OCI-LY1 (cell line): ENCODE results near the gene NEK4.

Experiments used
- H2AFZ ChIP-seq: fragments of 200-600 bp; sonication (generic), shearing (Covaris generic); 2 replicates; pipeline ENCODE4 v1.6.0; 2014; ENCODE audit warnings: antibody characterized with exemption, mild to moderate bottlenecking, low read length
- H3F3A ChIP-seq: fragments of 200-600 bp; sonication (generic), shearing (Covaris generic); 2 replicates; pipeline ENCODE4 v1.6.0; 2014; ENCODE audit warnings: mild to moderate bottlenecking, antibody characterized with exemption, low read length, moderate library complexity; ENCODE audit not compliant: insufficient read depth
- H3K27ac ChIP-seq: fragments of 200-600 bp; sonication (generic); 2 replicates; pipeline ENCODE4 v1.5.1; 2014; ENCODE audit warnings: low read length, mixed run types, mild to moderate bottlenecking, low read depth; ENCODE audit not compliant: poor library complexity, severe bottlenecking
- H3K27me3 ChIP-seq: fragments of 200-600 bp; sonication (generic); 2 replicates; pipeline ENCODE4 v1.6.0; 2014; ENCODE audit warnings: antibody characterized with exemption, mild to moderate bottlenecking, low read length, moderate library complexity; ENCODE audit not compliant: insufficient read depth
- H3K36me3 ChIP-seq: fragments of 200-600 bp; sonication (generic); 2 replicates; pipeline ENCODE4 v1.6.1; 2014; ENCODE audit warnings: mild to moderate bottlenecking, antibody characterized with exemption, low read length, moderate library complexity, mixed read lengths; ENCODE audit not compliant: insufficient read depth
- H3K4me1 ChIP-seq: fragments of 200-600 bp; sonication (generic); 2 replicates; pipeline ENCODE4 v1.5.1; 2014; ENCODE audit warnings: mild to moderate bottlenecking, low read length, moderate library complexity; ENCODE audit not compliant: insufficient read depth, severe bottlenecking
- H3K4me2 ChIP-seq: fragments of 200-600 bp; sonication (generic), shearing (Covaris generic); 2 replicates; pipeline ENCODE4 v1.6.1; 2014; ENCODE audit warnings: low read length
- H3K4me3 ChIP-seq: fragments of 200-600 bp; sonication (generic); 2 replicates; pipeline ENCODE4 v1.5.1; 2014; ENCODE audit warnings: low read length, low read depth, mild to moderate bottlenecking, mixed read lengths; ENCODE audit not compliant: poor library complexity, severe bottlenecking
- H3K79me2 ChIP-seq: fragments of 200-600 bp; shearing (Covaris generic); 2 replicates; pipeline ENCODE4 v1.6.1; 2016; ENCODE audit warnings: mixed run types, low read length, mixed read lengths; ENCODE audit not compliant: insufficient read depth
- H3K9ac ChIP-seq: fragments of 200-600 bp; sonication (generic), shearing (Covaris generic); 2 replicates; pipeline ENCODE4 v1.6.1; 2014; ENCODE audit warnings: mild to moderate bottlenecking, low read length, mixed read lengths
- H3K9me2 ChIP-seq: fragments of 200-600 bp; sonication (generic), shearing (Covaris generic); 2 replicates; pipeline ENCODE4 v1.6.1; 2014; ENCODE audit warnings: low read depth, mild to moderate bottlenecking, low read length, mixed read lengths
- H3K9me3 ChIP-seq: fragments of 200-600 bp; shearing (Covaris generic); 2 replicates; pipeline ENCODE4 v1.6.1; 2014; ENCODE audit warnings: low read length, mixed read lengths
- H4K20me1 ChIP-seq: fragments of 200-600 bp; sonication (generic), shearing (Covaris generic); 2 replicates; pipeline ENCODE4 v1.6.0; 2016; ENCODE audit warnings: mild to moderate bottlenecking, low read length; ENCODE audit not compliant: insufficient read depth
- CTCF ChIP-seq: fragments of 200-600 bp; sonication (generic), shearing (Covaris generic); IDR thresholded peaks from 2 replicates; pipeline ENCODE4 v1.5.1; 2017; ENCODE audit warnings: mild to moderate bottlenecking, antibody characterized with exemption, low read length, moderate library complexity, mixed read lengths
- EZH2 ChIP-seq: fragments of 200-600 bp; sonication (generic), shearing (Covaris generic); IDR thresholded peaks from 2 replicates; pipeline ENCODE4 v1.8.0; 2017; ENCODE audit warnings: borderline replicate concordance, mixed run types, mild to moderate bottlenecking, antibody characterized with exemption, low read length, moderate library complexity, mixed read lengths

Gene NEK4

DNA sequence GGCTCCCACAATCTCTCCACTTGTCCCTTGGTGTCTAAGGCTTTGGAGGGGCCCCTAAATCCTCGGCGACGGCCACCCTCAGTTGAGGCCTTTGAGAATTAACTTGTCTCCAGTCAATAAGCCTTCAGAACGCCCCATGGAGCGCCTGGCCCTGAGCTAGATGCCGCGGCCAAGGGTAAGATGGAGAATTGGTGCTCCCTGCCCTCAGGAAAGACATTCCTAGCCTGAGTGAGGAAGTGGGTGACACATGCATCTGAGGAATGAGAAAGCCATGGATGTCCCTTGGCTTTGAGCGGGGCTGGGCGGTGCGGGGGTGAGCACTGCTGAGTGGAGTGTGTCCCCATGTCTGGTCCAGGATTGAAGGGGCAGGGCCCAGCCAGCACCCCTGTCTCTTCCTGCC is 46.5 kb upstream of the NEK4 start:
- H3K9me2 ChIP-seq: no peaks in the 10 kb centered on the region
- H3K9ac ChIP-seq: no peak overlapping the region
- no peaks in the 10 kb centered on the region for H3F3A ChIP-seq
- TF ChIP-seq CTCF (no peak), EZH2 (no peak)
- H4K20me1 ChIP-seq: no peaks in the 10 kb centered on the region
- H3K36me3 ChIP-seq: no peaks in the 10 kb centered on the region
- H2AFZ ChIP-seq: no peak overlapping the region
- no peaks in the 10 kb centered on the region for H3K27me3 ChIP-seq
- H3K4me1 ChIP-seq: no peaks in the 10 kb centered on the region
- H3K79me2 ChIP-seq: no peaks in the 10 kb centered on the region
- H3K4me2 ChIP-seq: no peak overlapping the region
- no peak overlapping the region for H3K4me3 ChIP-seq
- H3K27ac ChIP-seq: no peak overlapping the region
- no peaks in the 10 kb centered on the region for H3K9me3 ChIP-seq

DNA sequence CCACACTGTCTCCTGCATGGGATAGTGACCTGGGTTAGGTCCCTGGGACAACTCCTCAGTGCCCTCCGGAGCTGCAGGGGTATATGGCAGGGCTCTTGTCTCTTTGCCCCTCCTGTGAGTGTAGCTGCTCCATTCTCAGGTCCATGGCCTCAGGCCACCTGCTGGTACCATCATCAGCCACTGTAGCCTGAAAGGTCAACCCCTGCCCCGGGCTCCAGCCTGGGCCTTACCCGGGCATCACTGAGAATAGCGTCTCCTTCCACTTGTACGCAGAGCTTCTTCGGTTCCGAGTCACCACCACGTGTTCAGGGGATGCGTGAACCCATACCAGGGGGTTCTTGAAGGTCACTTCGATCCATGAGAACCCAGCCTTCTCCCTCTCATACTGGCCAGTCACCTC is 45.9 kb upstream of the NEK4 start:
- Histone ChIP-seq H3F3A (no peaks in the 10 kb centered on the region), H3K4me1 (no peaks in the 10 kb centered on the region), H3K27me3 (no peaks in the 10 kb centered on the region), H3K9me2 (no peaks in the 10 kb centered on the region), H4K20me1 (no peaks in the 10 kb centered on the region), H3K9me3 (no peaks in the 10 kb centered on the region), H3K79me2 (no peaks in the 10 kb centered on the region), H3K9ac (no peak overlapping the region), H3K4me3 (no peak overlapping the region), H3K36me3 (no peaks in the 10 kb centered on the region), H2AFZ (no peak overlapping the region), H3K4me2 (no peak overlapping the region), H3K27ac (no peak overlapping the region)
- TF ChIP-seq EZH2 (no peak), CTCF (no peak)

DNA sequence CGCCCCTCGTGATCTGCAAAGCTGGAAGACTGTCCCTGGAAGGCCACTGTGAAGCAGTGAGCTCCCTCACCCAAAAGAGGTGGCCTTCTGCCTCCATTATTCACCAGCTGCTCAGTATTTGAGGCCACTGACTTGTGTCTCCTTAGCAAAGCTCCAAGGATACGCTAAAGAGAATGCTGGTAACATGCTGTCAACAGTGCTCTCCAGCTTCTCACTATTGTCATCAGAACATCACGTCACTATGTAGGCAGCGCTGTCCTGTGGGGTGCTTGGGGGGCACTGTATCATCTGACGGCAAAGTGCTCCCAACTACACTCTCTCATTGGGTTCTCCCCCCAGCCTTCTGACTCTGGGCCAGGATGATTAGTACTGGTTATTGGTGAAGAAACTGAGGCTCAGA is 45.5 kb upstream of the NEK4 start:
- Histone ChIP-seq H3K4me3 (no peak overlapping the region), H3K27ac (no peak overlapping the region), H3K4me2 (no peak overlapping the region), H3K9me2 (no peaks in the 10 kb centered on the region), H3K9ac (no peak overlapping the region), H3K9me3 (no peaks in the 10 kb centered on the region), H4K20me1 (no peaks in the 10 kb centered on the region), H2AFZ (no peak overlapping the region), H3F3A (no peaks in the 10 kb centered on the region), H3K27me3 (no peaks in the 10 kb centered on the region), H3K4me1 (no peaks in the 10 kb centered on the region), H3K36me3 (no peaks in the 10 kb centered on the region), H3K79me2 (no peaks in the 10 kb centered on the region)
- TF ChIP-seq CTCF (no peak), EZH2 (no peak)
